GM12878 (cell line): Measurements from ENCODE around the gene ATOH7. TPM values are rescaled to one million over a fixed set of nuclear protein-coding genes. Genes with fewer than 3 reads are reported as not detected.

Experiments used
- ATAC-seq: fragments of 200-7000 bp; cut with Tn5 transposase; 3 replicates; pipeline ENCODE4 v1.9.1; 2020; ENCODE audit warnings: mild to moderate bottlenecking, moderate library complexity
- BruUV-seq: library from RNA; stranded (reverse); fragments of 400-500 nt; replicated peaks from 2 replicates; lab custom pipeline; 2021; lab: Mats Ljungman, UMichigan
- CTCF ChIA-PET: fragments of 300-600 bp; sonication (Branson Sonifier 250); formaldehyde crosslinking; extraction: SDS; loops from one replicate; lab custom pipeline; 2021; ENCODE audit warnings: inconsistent platforms; lab: Yijun Ruan, JAX
- POLR2A ChIA-PET: fragments of 350-600 bp; formaldehyde crosslinking; extraction: SDS; loops from one replicate; lab custom pipeline; 2021; ENCODE audit warnings: inconsistent platforms; lab: Charles Lee
- RAD21 ChIA-PET: fragments of 300-600 bp; sonication (Branson Sonifier 250); formaldehyde crosslinking; loops from one replicate; lab custom pipeline; 2023; ENCODE audit warnings: antibody characterized with exemption; ENCODE audit not compliant: unreplicated experiment; lab: Charles Lee
- SMC1A ChIA-PET: fragments of 300-600 bp; sonication (Branson Sonifier 250); formaldehyde crosslinking; loops from one replicate; lab custom pipeline; 2023; ENCODE audit not compliant: unreplicated experiment, uncharacterized antibody; lab: Charles Lee
- DNase-seq: peaks from one replicate; pipeline ENCODE4 v3.0.0-alpha.2; 2011; ENCODE audit warnings: low read depth, low spot score
- FAIRE-seq: peaks from 3 replicates; lab custom pipeline; 2011; peaks lifted over from hg19 to GRCh38; lab: Jason Lieb, UNC
- H2AFZ ChIP-seq: 2 replicates; pipeline ENCODE4 v1.6.0; 2011; ENCODE audit warnings: low read depth, low read length, control low read depth; ENCODE audit not compliant: control insufficient read depth
- H3K27ac ChIP-seq: 2 replicates; pipeline ENCODE4 v1.5.1; 2011; ENCODE audit warnings: control low read depth; ENCODE audit not compliant: control insufficient read depth, insufficient read depth
- H3K27me3 ChIP-seq, 2 experiments: replicated peaks in 1 of 2; 2 replicates each; pipeline versions ENCODE4 v1.6.0 to v1.6.1; 2011; ENCODE audit warnings: low read length in 1 of 2; ENCODE audit not compliant: control insufficient read depth in 2 of 2, insufficient read depth in 2 of 2
- H3K36me3 ChIP-seq, 2 experiments: 2 replicates each; pipeline ENCODE4 v1.5.1; 2011; ENCODE audit warnings: low read length in 1 of 2; ENCODE audit not compliant: control insufficient read depth in 2 of 2, insufficient read depth in 2 of 2
- H3K4me1 ChIP-seq: 2 replicates; pipeline ENCODE4 v1.6.1; 2011; ENCODE audit warnings: mild to moderate bottlenecking, low read length, moderate library complexity, mixed read lengths; ENCODE audit not compliant: control insufficient read depth, insufficient read depth
- H3K4me2 ChIP-seq: 2 replicates; pipeline ENCODE4 v1.6.0; 2011; ENCODE audit warnings: control low read depth; ENCODE audit not compliant: control insufficient read depth, insufficient read depth
- H3K4me3 ChIP-seq: fragments of 200-600 bp; sonication (generic); 2 replicates; pipeline ENCODE4 v1.5.1; 2016
- H3K79me2 ChIP-seq: 2 replicates; pipeline ENCODE4 v1.6.0; 2011; ENCODE audit warnings: low read length; ENCODE audit not compliant: control insufficient read depth, insufficient read depth
- H3K9ac ChIP-seq: 2 replicates; pipeline ENCODE4 v1.8.0; 2011; ENCODE audit warnings: low read length, control low read depth, mixed read lengths; ENCODE audit not compliant: control insufficient read depth, insufficient read depth
- H3K9me3 ChIP-seq: replicated peaks from 3 replicates; pipeline ENCODE4 v1.5.1; 2011; ENCODE audit warnings: mild to moderate bottlenecking, low read length; ENCODE audit not compliant: control insufficient read depth, insufficient read depth
- H4K20me1 ChIP-seq: 2 replicates; pipeline ENCODE4 v1.6.0; 2011; ENCODE audit not compliant: control insufficient read depth, insufficient read depth
- MYC ChIP-seq: IDR thresholded peaks from 2 replicates; pipeline ENCODE4 v1.6.1; 2011; ENCODE audit warnings: mild to moderate bottlenecking, low read length, moderate library complexity, inconsistent platforms; ENCODE audit not compliant: insufficient read depth, insufficient replicate concordance, insufficient read length, severe bottlenecking
- NRF1 ChIP-seq: conservative IDR thresholded peaks from 2 replicates; pipeline ENCODE4 v1.6.1; 2011; ENCODE audit warnings: mild to moderate bottlenecking, low read depth, low read length, improper control_type of control experiment
- POU2F2 ChIP-seq: IDR thresholded peaks from 3 replicates; pipeline ENCODE4 v1.6.1; 2011; ENCODE audit warnings: low read depth, mild to moderate bottlenecking, low read length, borderline replicate concordance
- RAD21 ChIP-seq: IDR thresholded peaks from 2 replicates; pipeline ENCODE4 v1.6.1; 2011; ENCODE audit warnings: mild to moderate bottlenecking, low read depth, low read length, moderate library complexity; ENCODE audit not compliant: insufficient read depth
- SMARCA5 ChIP-seq: fragments of 450-650 bp; IDR thresholded peaks from 2 replicates; pipeline ENCODE4 v1.6.1; 2017; ENCODE audit warnings: mild to moderate bottlenecking
- WGBS: methylation state at CpG from one replicate; pipeline ENCODE4 v1.1.6; 2016; ENCODE audit warnings: low lambda C conversion rate; ENCODE audit not compliant: insufficient replicate concordance, insufficient coverage; ENCODE audit errors: missing lambda C conversion rate; 5-methylcytosine and 5-hydroxymethylcytosine counted together
- in situ Hi-C: fragments of 300-500 bp; cut with MboI; formaldehyde crosslinking; loops from 9 replicates; pipeline ENCODE4 v1.14.3; 2018; ENCODE audit warnings: mixed read lengths
- intact Hi-C: fragments of 100-400 bp; cut with micrococcal nuclease; formaldehyde crosslinking; loops from one replicate; pipeline ENCODE4 v1.14.2; 2022; ENCODE audit not compliant: unreplicated experiment
- polyA plus RNA-seq, 11 experiments: library from polyadenylated mRNA; depleted of rRNA in 4 of 11; unstranded in 6 of 11; stranded (reverse) in 5 of 11; fragments of >200 nt; fragmentation: Nextera tagmentation in 4 of 11; fragmentation: Illumina TruSeq in 1 of 11; extraction: Ambion mirVana in 4 of 11; extraction: Trizol in 1 of 11; gene quantifications; 1 replicate in 1 of 11; 2 replicates in 10 of 11; pipeline versions ENCODE4 v1.2.1 to v1.2.3, GENCODE V29; 2011 to 2016; ENCODE audit warnings: inconsistent platforms in 2 of 11, missing spikeins in 2 of 11, low read depth in 1 of 11
- total RNA-seq, 4 experiments: library from RNA; depleted of rRNA in 3 of 4; stranded (reverse); fragments of >200 nt in 3 of 4; fragmentation: Illumina TruSeq in 1 of 4; extraction: Trizol in 1 of 4; gene quantifications; 2 replicates each; pipeline versions ENCODE4 v1.2.1 to v1.2.3, GENCODE V29; 2013 to 2021
- TF ChIP-seq, protein P1 (sequence below): fragments of 450-650 bp; IDR thresholded peaks from 2 replicates; pipeline ENCODE4 v1.6.1; 2016; ENCODE audit warnings: mild to moderate bottlenecking, moderate library complexity, borderline replicate concordance

Gene ATOH7
- total and polyA plus RNA-seq, 10 of the 15 experiments (the other 5 are each of a cell fraction or from before 2014, with no cell fraction given): not detected

DNA sequence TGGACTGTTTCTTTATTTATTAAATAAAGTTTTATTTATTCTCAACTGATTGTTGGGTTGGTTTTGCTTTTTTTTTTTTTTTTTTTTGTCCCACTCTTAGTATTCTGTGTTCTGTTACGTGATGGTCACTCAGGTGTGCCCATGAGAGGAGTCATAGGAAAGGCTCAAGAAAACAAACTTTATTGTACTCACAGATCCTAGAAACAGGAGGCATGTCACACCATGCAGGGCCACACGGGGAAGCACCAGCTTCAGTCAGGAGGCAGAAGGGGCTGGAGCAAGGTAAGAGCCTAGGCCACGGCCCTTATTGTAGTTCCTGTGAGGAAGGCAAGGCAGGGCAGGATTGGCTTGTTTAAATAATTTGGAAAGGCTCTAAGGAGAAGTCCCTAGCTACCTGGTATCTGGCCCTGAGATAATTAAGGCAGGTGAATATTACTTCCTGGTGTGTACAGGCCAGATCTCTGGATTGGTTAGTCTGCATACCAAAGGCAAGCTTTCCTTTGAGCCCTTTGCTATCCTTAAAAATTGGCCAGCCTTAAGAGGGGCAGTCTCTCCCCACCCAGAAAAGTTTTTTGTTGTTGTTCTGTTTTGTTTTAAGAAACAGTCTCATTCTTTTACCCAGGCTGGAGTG, 8.3 kb downstream of the ATOH7 start:
- Histone ChIP-seq H3K9me3 (no peaks in the 10 kb centered on the region), H3K4me1 (no peaks in the 10 kb centered on the region), H3K9ac (no peak overlapping the region), H4K20me1 (no peaks in the 10 kb centered on the region), H3K36me3 (no peaks in the 10 kb centered on the region), H3K27me3 (no peaks in the 10 kb centered on the region), H2AFZ (peak overlapping the region; percentile 19), H3K79me2 (no peaks in the 10 kb centered on the region), H3K4me2 (no peak overlapping the region), H3K27ac (no peak overlapping the region), H3K4me3 (no peak overlapping the region)
- DNase-seq (no peak), FAIRE-seq (no peak), ATAC-seq (peak; percentile 71)
- SMC1A ChIA-PET: interaction anchor here (0.8 to 1.5 kb wide), 2 partner anchors 13 to 79 kb away, joined by 3 read pairs; no protein-coding TSS in a partner anchor
- POLR2A ChIA-PET: no interaction called here
- in situ Hi-C loops (no loop called here), intact Hi-C loops (no loop called here)
- RAD21 ChIA-PET: interaction anchor here (1.4 kb wide), 1 partner anchor 11 kb away, joined by 4 read pairs; no protein-coding TSS in a partner anchor
- CTCF ChIA-PET: interaction anchor here (1.7 to 3.9 kb wide), 3 partner anchors 11 to 78 kb away, joined by 4 to 18 read pairs (median 5); no protein-coding TSS in a partner anchor
- WGBS: 26% methylated on average over 3 of the region's 3 CpGs
- no TSS peak for BruUV-seq
- TF ChIP-seq SMARCA5: no peak
- TF ChIP-seq POU2F2: no peak
- TF ChIP-seq NRF1: no peak
- peak; percentile 28; the same call in 1 of the 2 replicates for TF ChIP-seq RAD21
- TF ChIP-seq MYC: no peak
- TF ChIP-seq, protein P1, sequence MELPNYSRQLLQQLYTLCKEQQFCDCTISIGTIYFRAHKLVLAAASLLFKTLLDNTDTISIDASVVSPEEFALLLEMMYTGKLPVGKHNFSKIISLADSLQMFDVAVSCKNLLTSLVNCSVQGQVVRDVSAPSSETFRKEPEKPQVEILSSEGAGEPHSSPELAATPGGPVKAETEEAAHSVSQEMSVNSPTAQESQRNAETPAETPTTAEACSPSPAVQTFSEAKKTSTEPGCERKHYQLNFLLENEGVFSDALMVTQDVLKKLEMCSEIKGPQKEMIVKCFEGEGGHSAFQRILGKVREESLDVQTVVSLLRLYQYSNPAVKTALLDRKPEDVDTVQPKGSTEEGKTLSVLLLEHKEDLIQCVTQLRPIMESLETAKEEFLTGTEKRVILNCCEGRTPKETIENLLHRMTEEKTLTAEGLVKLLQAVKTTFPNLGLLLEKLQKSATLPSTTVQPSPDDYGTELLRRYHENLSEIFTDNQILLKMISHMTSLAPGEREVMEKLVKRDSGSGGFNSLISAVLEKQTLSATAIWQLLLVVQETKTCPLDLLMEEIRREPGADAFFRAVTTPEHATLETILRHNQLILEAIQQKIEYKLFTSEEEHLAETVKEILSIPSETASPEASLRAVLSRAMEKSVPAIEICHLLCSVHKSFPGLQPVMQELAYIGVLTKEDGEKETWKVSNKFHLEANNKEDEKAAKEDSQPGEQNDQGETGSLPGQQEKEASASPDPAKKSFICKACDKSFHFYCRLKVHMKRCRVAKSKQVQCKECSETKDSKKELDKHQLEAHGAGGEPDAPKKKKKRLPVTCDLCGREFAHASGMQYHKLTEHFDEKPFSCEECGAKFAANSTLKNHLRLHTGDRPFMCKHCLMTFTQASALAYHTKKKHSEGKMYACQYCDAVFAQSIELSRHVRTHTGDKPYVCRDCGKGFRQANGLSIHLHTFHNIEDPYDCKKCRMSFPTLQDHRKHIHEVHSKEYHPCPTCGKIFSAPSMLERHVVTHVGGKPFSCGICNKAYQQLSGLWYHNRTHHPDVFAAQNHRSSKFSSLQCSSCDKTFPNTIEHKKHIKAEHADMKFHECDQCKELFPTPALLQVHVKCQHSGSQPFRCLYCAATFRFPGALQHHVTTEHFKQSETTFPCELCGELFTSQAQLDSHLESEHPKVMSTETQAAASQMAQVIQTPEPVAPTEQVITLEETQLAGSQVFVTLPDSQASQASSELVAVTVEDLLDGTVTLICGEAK: peak; percentile 68
